Neural progenitor cell (in vitro differentiated cells): Measurements from ENCODE around the gene NOS3. TPM values are rescaled to one million over a fixed set of nuclear protein-coding genes. Genes with fewer than 3 reads are reported as not detected.

ENCODE experiments used
- DNase-seq: peaks from one replicate; pipeline ENCODE4 v3.0.0-alpha.2; 2016; ENCODE audit warnings: low spot score
- H2AFZ ChIP-seq: fragments of 200-600 bp; sonication (generic); replicated peaks from 2 replicates; pipeline ENCODE4 v1.6.1; 2016; ENCODE audit warnings: antibody characterized with exemption
- H3F3A ChIP-seq: fragments of 200-600 bp; sonication (generic); 2 replicates; pipeline ENCODE4 v1.6.1; 2016; ENCODE audit warnings: antibody characterized with exemption, low read depth
- H3K27ac ChIP-seq: fragments of 200-600 bp; sonication (generic); 2 replicates; pipeline ENCODE4 v1.5.1; 2016; ENCODE audit warnings: mild to moderate bottlenecking
- H3K27me3 ChIP-seq: fragments of 200-600 bp; sonication (generic); 2 replicates; pipeline ENCODE4 v1.6.1; 2016; ENCODE audit warnings: mild to moderate bottlenecking, moderate library complexity
- H3K36me3 ChIP-seq: fragments of 200-600 bp; sonication (generic); 2 replicates; pipeline ENCODE4 v1.5.1; 2016
- H3K4me1 ChIP-seq: fragments of 200-600 bp; sonication (generic); 2 replicates; pipeline ENCODE4 v1.6.1; 2016; ENCODE audit warnings: mixed run types
- H3K4me2 ChIP-seq: fragments of 200-600 bp; sonication (generic); 2 replicates; pipeline ENCODE4 v1.6.1; 2016
- H3K4me3 ChIP-seq: fragments of 200-600 bp; sonication (generic); 2 replicates; pipeline ENCODE4 v1.5.1; 2016
- H3K79me2 ChIP-seq: fragments of 200-600 bp; sonication (generic); 2 replicates; pipeline ENCODE4 v1.6.1; 2016; ENCODE audit warnings: low read depth
- H3K9ac ChIP-seq: fragments of 200-600 bp; sonication (generic); 2 replicates; pipeline ENCODE4 v1.6.1; 2016
- H3K9me3 ChIP-seq: fragments of 200-600 bp; sonication (generic); 2 replicates; pipeline ENCODE4 v1.5.1; 2016; ENCODE audit warnings: low read depth
- H4K20me1 ChIP-seq: fragments of 200-600 bp; sonication (generic); 2 replicates; pipeline ENCODE4 v1.6.1; 2016; ENCODE audit warnings: low read depth
- H3K27ac Mint-ChIP-seq: 3 replicates; pipeline ENCODE4 v1.8.0; 2021; ENCODE audit warnings: mixed read lengths
- H3K27me3 Mint-ChIP-seq: 2 replicates; pipeline ENCODE4 v1.8.0; 2022; ENCODE audit warnings: low read depth, mild to moderate bottlenecking, inconsistent platforms, moderate library complexity, mixed read lengths; ENCODE audit not compliant: insufficient read depth
- H3K36me3 Mint-ChIP-seq: 3 replicates; pipeline ENCODE4 v1.8.0; 2021; ENCODE audit warnings: mixed read lengths
- H3K4me1 Mint-ChIP-seq: 3 replicates; pipeline ENCODE4 v1.8.0; 2021; ENCODE audit warnings: mixed read lengths
- H3K4me3 Mint-ChIP-seq: 3 replicates; pipeline ENCODE4 v1.8.0; 2021; ENCODE audit warnings: mild to moderate bottlenecking, moderate library complexity, mixed read lengths
- H3K9me3 Mint-ChIP-seq: 3 replicates; pipeline ENCODE4 v1.8.0; 2020; ENCODE audit warnings: mixed read lengths
- CTCF ChIP-seq: fragments of 200-600 bp; sonication (generic); IDR thresholded peaks from 2 replicates; pipeline ENCODE4 v1.5.1; 2017; ENCODE audit warnings: antibody characterized with exemption, mild to moderate bottlenecking
- EZH2 ChIP-seq: fragments of 200-600 bp; sonication (generic); IDR thresholded peaks from 2 replicates; pipeline ENCODE4 v1.6.1; 2017; ENCODE audit warnings: antibody characterized with exemption, mild to moderate bottlenecking, moderate library complexity
- EZH2phosphoT487 ChIP-seq: fragments of 200-600 bp; sonication (generic); IDR thresholded peaks from 2 replicates; pipeline ENCODE4 v1.6.1; 2017; ENCODE audit warnings: antibody characterized with exemption
- total RNA-seq: library from RNA; depleted of rRNA; stranded (reverse); fragments of >200 nt; gene quantifications from 2 replicates; pipeline ENCODE4 v1.2.3, GENCODE V29; 2015; ENCODE audit warnings: low replicate concordance

The NOS3 gene
- total RNA-seq, 1 donor from 2014 or later, result 1.3 TPM

GRCh38 chr7:151053096-151053495 is 62.3 kb downstream of the NOS3 start:
- Mint-ChIP-seq H3K27me3 (peaks cover 18% of the 10 kb centered on the region), H3K36me3 (peaks cover 5% of the 10 kb centered on the region), H3K4me1 (peaks cover 16% of the 10 kb centered on the region), H3K27ac (no peak overlapping the region), H3K9me3 (no peaks in the 10 kb centered on the region), H3K4me3 (no peak overlapping the region)
- Histone ChIP-seq H3K4me3 (no peak overlapping the region), H2AFZ (no peak overlapping the region), H3K36me3 (no peaks in the 10 kb centered on the region), H3K9ac (no peak overlapping the region), H3K9me3 (no peaks in the 10 kb centered on the region), H3F3A (peaks cover 7% of the 10 kb centered on the region), H3K79me2 (no peaks in the 10 kb centered on the region), H3K27ac (no peak overlapping the region), H4K20me1 (peaks cover 43% of the 10 kb centered on the region), H3K4me1 (peaks cover 9% of the 10 kb centered on the region), H3K27me3 (peaks cover 63% of the 10 kb centered on the region), H3K4me2 (no peak overlapping the region)
- TF ChIP-seq EZH2 (no peak), CTCF (no peak), EZH2phosphoT487 (no peak)
- no peak for DNase-seq

GRCh38 chr7:151053751-151054150 is 62.9 kb downstream of the NOS3 start:
- H3K79me2 ChIP-seq, result no peaks in the 10 kb centered on the region
- TF ChIP-seq EZH2 (no peak), CTCF (no peak), EZH2phosphoT487 (no peak)
- DNase-seq, result no peak
- H4K20me1 ChIP-seq, result peaks cover 43% of the 10 kb centered on the region
- no peaks in the 10 kb centered on the region for H3K36me3 ChIP-seq
- peaks cover 13% of the 10 kb centered on the region for H3K4me1 ChIP-seq
- Mint-ChIP-seq H3K27ac (no peak overlapping the region), H3K4me3 (no peak overlapping the region), H3K27me3 (peaks cover 16% of the 10 kb centered on the region), H3K9me3 (no peaks in the 10 kb centered on the region), H3K36me3 (peaks cover 5% of the 10 kb centered on the region), H3K4me1 (peaks cover 22% of the 10 kb centered on the region)
- H3K9ac ChIP-seq, result no peak overlapping the region
- H2AFZ ChIP-seq, result no peak overlapping the region
- H3F3A ChIP-seq, result peaks cover 9% of the 10 kb centered on the region
- H3K27me3 ChIP-seq, result peaks cover 59% of the 10 kb centered on the region
- no peaks in the 10 kb centered on the region for H3K9me3 ChIP-seq
- no peak overlapping the region for H3K27ac ChIP-seq
- no peak overlapping the region for H3K4me3 ChIP-seq
- H3K4me2 ChIP-seq, result no peak overlapping the region

- H3K4me3 ChIP-seq, result no peak overlapping the region
- peaks cover 37% of the 10 kb centered on the region for H4K20me1 ChIP-seq
- H3K9ac ChIP-seq, result no peak overlapping the region
- peaks cover 7% of the 10 kb centered on the region for H3K79me2 ChIP-seq
- no peak overlapping the region for H3K27ac ChIP-seq
- H3K27me3 ChIP-seq, result peaks cover 39% of the 10 kb centered on the region
- peaks cover 28% of the 10 kb centered on the region for H3K4me1 ChIP-seq
- Mint-ChIP-seq H3K4me1 (peaks cover 36% of the 10 kb centered on the region), H3K4me3 (peak overlapping the region; percentile 94), H3K27ac (no peak overlapping the region), H3K27me3 (peaks cover 12% of the 10 kb centered on the region), H3K36me3 (peaks cover 5% of the 10 kb centered on the region), H3K9me3 (no peaks in the 10 kb centered on the region)
- no peaks in the 10 kb centered on the region for H3K36me3 ChIP-seq
- TF ChIP-seq CTCF (no peak), EZH2phosphoT487 (no peak), EZH2 (no peak)
- peaks cover 23% of the 10 kb centered on the region for H3F3A ChIP-seq
- H3K4me2 ChIP-seq, result peak overlapping the region; percentile 84
- no peak for DNase-seq
- H3K9me3 ChIP-seq, result no peaks in the 10 kb centered on the region
- no peak overlapping the region for H2AFZ ChIP-seq
Measured at GRCh38 chr7:151056283-151056665, 65.5 kb downstream of the NOS3 start.
